SKM-1 (cell line): ENCODE data around the gene LCN2.

Source experiments
- DNase-seq: peaks from one replicate; lab custom pipeline; 2025; ENCODE audit not compliant: unreplicated experiment; lab: John Stamatoyannopoulos, UW

Gene LCN2

GRCh38 chr9:128146591-128147120 is 2.6 kb upstream of the LCN2 start:
- DNase-seq, result no peak

DNA sequence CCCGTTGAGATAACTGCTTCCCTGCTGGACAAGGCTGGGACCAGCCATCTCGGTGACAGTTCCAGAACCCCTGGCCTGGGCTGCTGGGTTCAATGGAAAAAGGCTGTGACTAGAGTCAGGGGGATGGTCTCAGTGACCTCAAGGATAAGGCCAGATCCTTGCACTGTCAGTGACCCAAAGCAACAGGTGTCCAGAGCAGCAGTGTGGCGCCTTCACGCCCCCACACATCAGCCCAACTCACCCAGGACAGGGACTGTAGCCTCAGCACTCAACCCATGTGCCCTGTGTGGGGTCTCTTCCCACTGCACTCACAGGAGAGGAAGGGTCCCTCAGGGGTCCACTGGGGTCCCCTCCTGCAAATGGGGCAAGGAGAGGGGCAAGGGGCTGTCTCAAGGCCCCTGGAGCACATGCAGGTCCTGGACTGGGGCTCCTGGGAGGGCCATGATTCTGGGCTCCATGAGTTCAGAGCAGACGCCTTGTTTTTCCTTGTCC is 698 bp upstream of the LCN2 start:
- no peak for DNase-seq

- DNase-seq, result no peak
These were observed 819 bp downstream of the LCN2 start for GRCh38 chr9:128149951-128150593.

DNA sequence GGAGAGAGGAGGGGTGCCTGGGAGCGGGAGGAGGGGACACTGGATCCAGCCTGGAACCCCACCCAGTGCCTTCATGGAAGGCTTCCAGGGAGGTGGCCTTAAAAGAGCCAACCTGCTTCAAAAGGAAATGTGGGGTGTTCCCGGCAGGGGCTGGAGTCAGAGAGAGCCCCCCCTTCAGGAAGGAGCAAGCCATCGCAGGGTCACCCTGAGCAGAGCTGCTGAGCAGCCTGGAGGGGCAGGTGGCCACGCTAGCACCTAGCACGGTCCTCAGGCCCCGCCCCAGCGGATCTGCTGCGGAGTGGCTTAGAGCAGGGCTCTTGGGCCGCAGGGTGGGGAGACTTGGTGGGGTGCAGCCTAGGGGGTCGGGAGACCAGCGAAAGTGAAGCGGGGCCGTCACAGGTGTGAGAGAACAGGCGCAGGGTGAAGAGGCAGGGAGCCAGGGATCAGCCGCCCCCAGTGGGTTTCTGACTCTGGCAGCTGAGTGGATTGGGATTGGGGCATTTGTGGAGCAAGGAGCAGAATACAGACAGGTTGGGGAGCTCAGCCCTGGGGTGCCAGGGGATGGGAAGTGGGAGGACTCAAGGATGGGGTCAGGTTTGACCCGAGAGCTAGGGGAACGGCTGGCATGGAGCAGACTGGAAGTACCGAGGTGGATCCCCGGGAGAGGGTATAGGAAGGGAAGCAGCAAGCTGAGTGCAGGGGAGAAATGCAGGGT is 1.5 kb downstream of the LCN2 start:
- peak; percentile 21 for DNase-seq

GRCh38 chr9:128151309-128152132 is 2.3 kb downstream of the LCN2 start:
- DNase-seq, result no peak

- DNase-seq, result no peak
These were observed 3.1 kb downstream of the LCN2 start for GRCh38 chr9:128152133-128153059.

DNA sequence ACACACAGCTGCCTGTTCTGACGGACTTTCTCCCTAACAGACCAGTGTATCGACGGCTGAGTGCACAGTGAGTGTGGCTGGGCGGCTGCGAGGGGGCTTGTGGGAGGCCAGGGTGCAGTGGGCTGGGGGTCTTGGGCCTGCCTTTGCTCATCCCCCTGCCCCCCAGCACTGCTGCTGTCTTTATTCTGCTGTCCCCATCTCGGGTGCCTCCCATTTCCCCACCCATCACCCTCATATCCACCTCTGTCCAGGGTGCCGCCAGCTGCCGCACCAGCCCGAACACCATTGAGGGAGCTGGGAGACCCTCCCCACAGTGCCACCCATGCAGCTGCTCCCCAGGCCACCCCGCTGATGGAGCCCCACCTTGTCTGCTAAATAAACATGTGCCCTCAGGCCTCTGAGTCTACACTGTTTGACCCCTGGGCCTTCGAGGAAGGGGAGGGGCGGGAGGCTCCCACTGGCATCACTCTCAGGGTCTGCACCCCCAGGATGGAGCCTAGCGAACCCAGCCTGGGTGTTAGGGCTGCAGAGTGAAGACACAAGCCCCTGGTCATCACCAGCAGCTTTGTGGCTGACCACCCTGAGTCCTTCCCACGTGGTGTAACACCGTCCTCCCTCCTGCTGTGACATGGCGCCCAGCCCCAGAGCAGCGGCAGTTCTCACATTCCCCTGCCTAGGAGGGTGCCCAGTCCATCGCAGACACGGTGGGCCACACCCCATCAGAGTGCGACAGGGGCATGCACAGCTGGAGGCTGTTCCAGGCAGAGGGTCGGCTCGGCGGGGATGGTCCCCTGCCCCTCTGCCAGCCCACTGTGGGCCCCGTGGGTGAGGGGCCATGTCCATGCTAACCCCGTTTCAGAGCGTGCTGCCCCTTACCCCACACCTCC is 4.0 kb downstream of the LCN2 start:
- DNase-seq, result no peak

- DNase-seq, result no peak
These were observed 4.9 kb downstream of the LCN2 start for GRCh38 chr9:128153947-128154695.

DNA sequence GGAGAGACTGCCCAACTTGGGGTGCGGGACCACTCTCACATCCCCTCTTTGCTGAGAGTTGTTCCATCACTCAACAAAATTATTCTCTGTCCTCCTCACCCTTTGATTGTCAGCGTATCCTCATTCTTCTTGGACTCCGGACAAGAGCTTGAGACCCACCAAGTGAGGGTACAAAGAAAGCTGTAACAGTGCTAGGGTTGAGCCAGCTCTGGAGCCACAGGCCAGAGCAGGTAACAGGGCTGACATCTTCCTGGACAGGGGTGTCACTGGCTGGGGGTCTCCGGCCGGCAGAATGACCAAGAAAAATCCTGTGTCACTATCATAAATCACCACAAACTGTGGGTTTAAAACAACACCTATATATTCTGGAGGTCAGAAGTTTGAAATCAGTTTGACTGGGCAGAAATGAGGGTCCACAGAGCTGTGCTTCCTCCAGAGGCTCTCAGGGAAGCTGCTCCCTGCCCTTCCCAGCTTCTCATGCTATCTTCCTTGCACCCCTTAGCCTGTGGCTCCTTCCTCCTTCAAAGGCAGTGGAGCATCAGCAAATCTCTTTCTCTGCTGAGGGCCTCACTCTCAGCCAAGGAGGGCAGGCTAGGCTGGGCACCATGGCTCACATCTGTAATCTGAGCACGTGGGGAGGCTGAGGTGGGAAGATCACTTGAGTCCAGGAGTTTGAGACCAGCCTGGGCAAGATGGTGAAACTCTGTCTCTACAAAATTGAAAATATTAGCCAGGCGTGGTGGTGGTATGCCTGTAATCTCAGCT is 6.7 kb downstream of the LCN2 start:
- DNase-seq, result no peak

- peak; percentile 75 for DNase-seq
These were observed 10.2 kb downstream of the LCN2 start for GRCh38 chr9:128159522-128159783.

- DNase-seq, result peak; percentile 82
These were observed 10.7 kb downstream of the LCN2 start, which contains the start of gene BBLN for GRCh38 chr9:128159784-128160602. Gene BBLN, plus strand, starts transcription at chr9:128160265. Its CDS starts 143 bp downstream, at chr9:128160408.

- DNase-seq, result no peak
These were observed 11.3 kb downstream of the LCN2 start for GRCh38 chr9:128160603-128160987.

DNA sequence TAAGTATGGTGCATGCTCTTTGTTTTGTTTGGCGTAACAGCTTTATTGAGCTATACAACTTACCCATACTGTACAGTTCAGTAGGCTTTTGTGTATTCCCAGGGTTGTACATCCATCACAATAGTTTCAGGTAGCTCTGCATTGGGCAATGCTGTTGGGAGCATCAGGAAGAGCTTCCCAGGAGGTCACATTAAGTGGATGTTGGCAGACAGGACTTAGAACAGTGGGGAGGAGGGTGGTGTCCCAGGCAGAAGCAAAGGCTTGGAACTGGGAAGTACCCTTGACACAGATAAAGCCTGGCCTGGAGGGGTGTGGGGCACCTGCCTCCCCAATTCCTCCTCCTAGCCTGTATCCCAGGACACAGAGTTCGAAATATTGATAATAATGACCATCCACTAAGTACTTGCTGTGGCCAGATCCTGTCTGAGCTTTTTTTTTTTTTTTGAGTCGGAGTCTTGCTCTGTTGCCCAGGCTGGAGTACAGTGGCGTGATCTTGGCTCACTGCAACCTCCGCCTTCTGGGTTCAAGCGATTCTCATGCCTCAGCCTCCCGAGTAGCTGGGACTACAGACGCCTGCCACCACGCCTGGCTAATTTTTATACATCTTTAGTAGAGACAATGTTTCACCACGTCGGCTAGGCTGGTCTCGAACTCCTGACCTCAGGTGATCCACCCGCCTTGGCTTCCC is 12.1 kb downstream of the LCN2 start:
- no peak for DNase-seq

- DNase-seq, result no peak
These were observed 13.2 kb downstream of the LCN2 start for GRCh38 chr9:128162215-128163026.

DNA sequence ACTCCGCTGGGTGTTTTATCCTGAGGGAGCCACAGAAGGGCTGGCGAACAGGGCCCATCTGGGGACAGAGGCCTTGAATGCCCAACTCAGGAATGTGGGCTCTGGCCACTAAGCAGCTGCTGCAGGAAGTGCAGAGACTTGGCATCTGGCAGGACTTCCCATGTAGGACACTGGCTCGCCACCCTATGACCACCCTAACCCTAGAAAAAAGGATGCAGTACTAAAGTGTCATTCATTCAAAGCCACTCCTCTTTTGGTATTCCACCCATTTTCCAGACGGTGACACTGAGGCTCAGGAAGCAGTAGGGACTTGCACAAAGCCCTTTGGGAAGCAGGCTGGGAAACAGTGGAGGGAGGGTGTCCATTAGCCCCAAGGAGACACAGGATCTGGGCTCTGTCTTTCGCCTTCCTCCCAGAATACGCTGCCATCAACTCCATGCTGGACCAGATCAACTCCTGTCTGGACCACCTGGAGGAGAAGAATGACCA is 13.8 kb downstream of the LCN2 start:
- DNase-seq, result no peak
